ENCODE measurements around the gene C16orf95.

GRCh38 chr16:87297407-87297806 lies 19.8 kb downstream of the C16orf95 start:
- TF ChIP-seq, protein P1, sequence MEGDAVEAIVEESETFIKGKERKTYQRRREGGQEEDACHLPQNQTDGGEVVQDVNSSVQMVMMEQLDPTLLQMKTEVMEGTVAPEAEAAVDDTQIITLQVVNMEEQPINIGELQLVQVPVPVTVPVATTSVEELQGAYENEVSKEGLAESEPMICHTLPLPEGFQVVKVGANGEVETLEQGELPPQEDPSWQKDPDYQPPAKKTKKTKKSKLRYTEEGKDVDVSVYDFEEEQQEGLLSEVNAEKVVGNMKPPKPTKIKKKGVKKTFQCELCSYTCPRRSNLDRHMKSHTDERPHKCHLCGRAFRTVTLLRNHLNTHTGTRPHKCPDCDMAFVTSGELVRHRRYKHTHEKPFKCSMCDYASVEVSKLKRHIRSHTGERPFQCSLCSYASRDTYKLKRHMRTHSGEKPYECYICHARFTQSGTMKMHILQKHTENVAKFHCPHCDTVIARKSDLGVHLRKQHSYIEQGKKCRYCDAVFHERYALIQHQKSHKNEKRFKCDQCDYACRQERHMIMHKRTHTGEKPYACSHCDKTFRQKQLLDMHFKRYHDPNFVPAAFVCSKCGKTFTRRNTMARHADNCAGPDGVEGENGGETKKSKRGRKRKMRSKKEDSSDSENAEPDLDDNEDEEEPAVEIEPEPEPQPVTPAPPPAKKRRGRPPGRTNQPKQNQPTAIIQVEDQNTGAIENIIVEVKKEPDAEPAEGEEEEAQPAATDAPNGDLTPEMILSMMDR (IDR thresholded peaks at IDR 0.05; ENCODE audit: low read depth, low read length, missing input control) = no peak
- no peak for TF ChIP-seq JUND (IDR thresholded peaks at IDR 0.05)
- TF ChIP-seq, protein P2, sequence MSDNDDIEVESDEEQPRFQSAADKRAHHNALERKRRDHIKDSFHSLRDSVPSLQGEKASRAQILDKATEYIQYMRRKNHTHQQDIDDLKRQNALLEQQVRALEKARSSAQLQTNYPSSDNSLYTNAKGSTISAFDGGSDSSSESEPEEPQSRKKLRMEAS (IDR thresholded peaks at IDR 0.05) = no peak
- TF ChIP-seq, protein P3, sequence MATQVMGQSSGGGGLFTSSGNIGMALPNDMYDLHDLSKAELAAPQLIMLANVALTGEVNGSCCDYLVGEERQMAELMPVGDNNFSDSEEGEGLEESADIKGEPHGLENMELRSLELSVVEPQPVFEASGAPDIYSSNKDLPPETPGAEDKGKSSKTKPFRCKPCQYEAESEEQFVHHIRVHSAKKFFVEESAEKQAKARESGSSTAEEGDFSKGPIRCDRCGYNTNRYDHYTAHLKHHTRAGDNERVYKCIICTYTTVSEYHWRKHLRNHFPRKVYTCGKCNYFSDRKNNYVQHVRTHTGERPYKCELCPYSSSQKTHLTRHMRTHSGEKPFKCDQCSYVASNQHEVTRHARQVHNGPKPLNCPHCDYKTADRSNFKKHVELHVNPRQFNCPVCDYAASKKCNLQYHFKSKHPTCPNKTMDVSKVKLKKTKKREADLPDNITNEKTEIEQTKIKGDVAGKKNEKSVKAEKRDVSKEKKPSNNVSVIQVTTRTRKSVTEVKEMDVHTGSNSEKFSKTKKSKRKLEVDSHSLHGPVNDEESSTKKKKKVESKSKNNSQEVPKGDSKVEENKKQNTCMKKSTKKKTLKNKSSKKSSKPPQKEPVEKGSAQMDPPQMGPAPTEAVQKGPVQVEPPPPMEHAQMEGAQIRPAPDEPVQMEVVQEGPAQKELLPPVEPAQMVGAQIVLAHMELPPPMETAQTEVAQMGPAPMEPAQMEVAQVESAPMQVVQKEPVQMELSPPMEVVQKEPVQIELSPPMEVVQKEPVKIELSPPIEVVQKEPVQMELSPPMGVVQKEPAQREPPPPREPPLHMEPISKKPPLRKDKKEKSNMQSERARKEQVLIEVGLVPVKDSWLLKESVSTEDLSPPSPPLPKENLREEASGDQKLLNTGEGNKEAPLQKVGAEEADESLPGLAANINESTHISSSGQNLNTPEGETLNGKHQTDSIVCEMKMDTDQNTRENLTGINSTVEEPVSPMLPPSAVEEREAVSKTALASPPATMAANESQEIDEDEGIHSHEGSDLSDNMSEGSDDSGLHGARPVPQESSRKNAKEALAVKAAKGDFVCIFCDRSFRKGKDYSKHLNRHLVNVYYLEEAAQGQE (IDR thresholded peaks at IDR 0.05) = no peak
- TF ChIP-seq NR2F2 (IDR thresholded peaks at IDR 0.05) = no peak
- TF ChIP-seq YY1 (IDR thresholded peaks at IDR 0.05) = no peak
- TF ChIP-seq, protein P4, sequence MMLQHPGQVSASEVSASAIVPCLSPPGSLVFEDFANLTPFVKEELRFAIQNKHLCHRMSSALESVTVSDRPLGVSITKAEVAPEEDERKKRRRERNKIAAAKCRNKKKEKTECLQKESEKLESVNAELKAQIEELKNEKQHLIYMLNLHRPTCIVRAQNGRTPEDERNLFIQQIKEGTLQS (IDR thresholded peaks at IDR 0.05) = no peak
- TF ChIP-seq EGR1 (IDR thresholded peaks at IDR 0.05; ENCODE audit: low read depth in 2 of 2) = no peak
- TF ChIP-seq SP1 (IDR thresholded peaks at IDR 0.05) = no peak
- no peak for TF ChIP-seq GABPA (IDR thresholded peaks at IDR 0.05 in 1 of 2, conservative IDR thresholded peaks at IDR 0.05 in 1 of 2)
- TF ChIP-seq HNF4A (conservative IDR thresholded peaks at IDR 0.05) = no peak

Measured in liver (tissue), 3 donors.